GM20431 (cell line): ENCODE results near the gene MRPS34.

ENCODE experiments used
- in situ Hi-C: fragments of 300-500 bp; cut with MseI, MboI; formaldehyde crosslinking; loops from one replicate; pipeline ENCODE4 v1.15.0; 2020; ENCODE audit warnings: low sequenced_read_pairs; ENCODE audit not compliant: unreplicated experiment

MRPS34 gene

DNA sequence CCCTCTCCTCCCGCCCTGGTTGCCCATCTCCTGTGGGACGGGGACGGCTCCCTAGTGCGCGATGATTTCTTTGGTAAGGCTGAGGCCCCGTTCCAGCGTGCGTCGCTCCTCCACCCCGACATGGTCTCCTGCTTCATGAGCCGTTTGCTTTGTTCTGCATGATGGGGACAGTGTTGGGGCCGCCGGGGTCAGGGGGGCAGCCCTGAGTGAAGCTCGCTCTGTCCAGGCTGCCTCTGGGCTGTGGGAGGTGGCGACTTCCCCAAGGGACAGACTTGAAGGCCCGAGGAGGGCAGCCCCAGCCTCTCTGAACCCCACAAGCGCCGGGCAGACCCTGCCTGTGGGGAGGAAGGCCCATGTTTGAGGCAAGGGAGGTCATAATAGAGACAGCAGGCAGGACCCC lies 14.0 kb downstream of the MRPS34 start:
- in situ Hi-C loops, result no loop called here

DNA sequence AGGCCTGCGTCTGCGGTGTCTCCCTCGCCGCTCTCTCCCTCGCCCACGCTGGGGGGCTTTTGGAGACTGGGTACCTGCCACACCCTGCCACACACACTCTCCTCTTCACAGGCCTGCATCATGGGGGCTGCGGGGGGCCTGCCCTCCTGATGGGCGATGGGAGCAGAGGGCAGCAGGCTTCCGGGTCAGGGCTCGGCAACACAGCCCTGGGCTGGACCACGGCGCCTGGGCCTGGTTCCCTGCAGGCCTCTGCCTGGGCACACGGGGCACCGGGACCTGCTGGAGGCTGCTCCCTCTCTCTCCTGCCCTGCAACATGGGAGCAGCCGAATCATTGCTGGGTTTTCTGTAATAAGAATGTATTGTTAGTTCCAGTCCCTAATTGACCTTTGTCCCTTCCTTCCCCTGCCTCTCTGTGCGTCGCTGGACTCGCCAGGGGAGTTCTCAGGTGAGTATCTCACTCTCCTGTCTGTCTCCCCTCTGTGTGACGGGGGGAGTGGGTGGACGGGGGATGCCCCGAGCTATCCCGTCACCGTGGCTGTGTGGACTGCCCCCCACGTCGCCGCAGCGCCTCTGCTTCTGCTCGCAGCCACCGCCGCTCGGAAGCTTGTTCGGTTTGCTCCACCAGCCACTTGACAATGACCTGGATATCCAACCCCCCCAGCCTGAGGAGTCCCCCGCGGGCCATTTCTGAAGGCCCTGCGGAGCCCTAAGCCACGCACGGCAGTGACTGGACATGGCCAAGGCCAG lies 15.0 kb downstream of the MRPS34 start:
- in situ Hi-C loops, result no loop called here

- in situ Hi-C loops, result no loop called here
Observed at GRCh38 chr16:1754204-1754603, 18.7 kb downstream of the MRPS34 start.

GRCh38 chr16:1752853-1753252 lies 20.1 kb downstream of the MRPS34 start:
- in situ Hi-C loops, result no loop called here

GRCh38 chr16:1751946-1752345 lies 21.0 kb downstream of the MRPS34 start:
- in situ Hi-C loops, result no loop called here

GRCh38 chr16:1749152-1750117 lies 23.5 kb downstream of the MRPS34 start:
- in situ Hi-C loops, result no loop called here

GRCh38 chr16:1747934-1748333 lies 25.0 kb downstream of the MRPS34 start:
- in situ Hi-C loops, result no loop called here

GRCh38 chr16:1746693-1747195 lies 26.2 kb downstream of the MRPS34 start:
- in situ Hi-C loops, result no loop called here

- in situ Hi-C loops, result no loop called here
Observed at GRCh38 chr16:1745900-1746692, 26.8 kb downstream of the MRPS34 start.

DNA sequence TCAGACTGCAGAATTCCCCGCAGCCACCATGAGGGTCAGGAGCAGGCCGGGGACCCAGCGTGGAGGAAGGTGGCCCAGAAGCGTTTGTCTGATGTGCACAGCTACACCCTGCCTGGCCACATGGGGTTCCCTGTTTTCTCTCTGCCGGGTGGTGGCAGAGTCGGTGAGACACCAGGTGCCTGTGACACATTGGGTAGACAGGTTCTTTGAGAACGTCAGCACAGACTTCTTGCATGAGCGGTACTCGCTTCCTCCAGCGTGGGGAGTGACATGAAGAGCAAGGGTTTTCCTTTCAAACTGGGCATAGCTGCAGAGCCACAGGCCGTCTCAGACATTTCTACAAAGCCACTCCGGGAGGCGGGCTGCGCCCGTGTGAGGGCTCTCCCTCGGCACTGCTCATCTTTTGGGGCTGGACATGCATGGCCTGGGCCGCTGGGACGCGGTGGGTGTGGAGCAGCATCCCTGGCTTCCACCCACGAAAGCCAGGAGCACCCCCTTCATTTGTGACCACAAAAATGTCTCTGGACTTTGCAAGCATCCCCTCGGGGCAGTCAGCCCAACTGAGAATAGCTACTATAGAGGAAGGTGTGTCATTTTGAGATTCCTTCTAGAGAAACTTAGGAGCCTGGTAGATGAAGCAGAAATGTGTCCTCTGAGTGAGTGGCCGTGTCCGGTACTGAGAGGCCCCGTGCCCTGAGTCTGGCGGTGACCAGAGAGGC lies 27.6 kb downstream of the MRPS34 start:
- in situ Hi-C loops, result no loop called here

DNA sequence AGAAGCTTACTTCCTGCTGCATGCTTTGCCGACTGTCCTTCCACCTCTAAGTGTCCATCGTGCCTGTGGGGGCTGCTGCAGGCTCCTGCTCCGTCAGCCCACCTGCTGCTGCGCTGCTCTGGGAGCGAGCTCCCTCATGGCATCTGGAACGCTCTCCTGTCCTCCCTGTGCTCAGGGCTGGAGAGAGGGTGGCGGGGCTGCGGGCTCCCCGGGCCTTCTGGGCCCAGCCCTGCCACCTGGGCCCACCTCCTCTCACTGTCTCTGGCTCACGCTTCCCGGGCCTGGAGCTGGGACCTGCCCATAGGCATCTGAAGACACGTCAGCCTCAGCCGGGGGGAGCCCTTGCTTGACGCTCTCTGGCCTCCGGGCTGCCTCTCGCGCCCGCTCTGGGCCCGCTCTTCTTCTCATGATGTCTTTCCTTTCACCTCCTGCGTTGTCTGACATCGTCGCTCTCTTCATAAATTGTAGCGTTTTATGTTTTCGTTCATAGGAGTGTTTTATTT lies 28.5 kb downstream of the MRPS34 start:
- in situ Hi-C loops, result no loop called here

- in situ Hi-C loops, result no loop called here
Observed at GRCh38 chr16:1743376-1744337, 29.3 kb downstream of the MRPS34 start.

DNA sequence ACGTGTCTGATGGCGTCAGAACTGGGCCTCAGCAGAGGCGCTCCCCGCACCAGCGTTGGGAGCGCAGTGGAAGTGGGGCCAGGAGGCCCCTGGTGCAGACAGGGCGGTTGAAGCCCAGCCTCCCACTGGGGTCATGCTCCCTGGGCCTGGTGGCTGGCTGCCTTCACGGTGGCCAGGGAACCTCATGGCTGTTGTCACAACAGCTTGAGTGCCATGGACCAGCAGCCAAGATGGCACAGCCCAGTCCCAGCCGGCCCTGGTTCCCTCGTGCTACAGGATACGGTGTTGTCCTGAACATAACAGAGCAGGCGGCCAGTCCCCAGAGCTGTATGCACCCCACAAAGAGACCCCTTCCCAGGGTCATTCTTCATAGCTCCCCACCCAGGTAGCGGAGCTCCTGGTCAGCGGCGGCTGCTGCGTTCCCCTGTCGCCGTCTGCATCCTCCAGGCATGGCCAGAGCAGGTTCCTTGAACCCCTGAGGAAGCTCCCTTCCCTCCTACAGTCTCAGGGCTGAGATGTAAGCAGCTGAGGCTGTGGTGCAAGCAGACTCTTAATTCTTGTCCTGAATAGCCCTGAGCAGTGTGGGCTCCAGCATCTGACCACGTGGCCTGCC lies 31.3 kb downstream of the MRPS34 start:
- in situ Hi-C loops, result no loop called here

GRCh38 chr16:1740781-1741490 lies 32.0 kb downstream of the MRPS34 start:
- in situ Hi-C loops, result no loop called here

GRCh38 chr16:1740234-1740633 lies 32.7 kb downstream of the MRPS34 start:
- in situ Hi-C loops, result no loop called here

- in situ Hi-C loops, result no loop called here
Observed at GRCh38 chr16:1734816-1735215, 38.1 kb downstream of the MRPS34 start.

- in situ Hi-C loops, result no loop called here
Observed at GRCh38 chr16:1734123-1734522, 38.8 kb downstream of the MRPS34 start.
